ENCODE data around the gene EBLN1. TPM values are rescaled to one million over a fixed set of nuclear protein-coding genes. Genes with fewer than 3 reads are reported as not detected.

The EBLN1 gene
- polyA plus RNA-seq, 2 of the 4 experiments (the other 2 are of a cell fraction), result not detected

GRCh38 chr10:22193945-22194344, 23.9 kb downstream of the EBLN1 start:
- ChIA-PET POLR2A (no interaction called here), CTCF (interaction anchor here (0.6 to 1.0 kb wide), 2 partner anchors 22 to 228 kb away, joined by 3 to 4 read pairs; no protein-coding TSS in a partner anchor)
- FAIRE-seq (no peak), DNase-seq (ENCODE audit: low read depth in 1 of 2, low spot score in 1 of 2) (no peak), ATAC-seq (no peak)
- 16% methylated on average over 2 of the region's 2 CpGs for WGBS (ENCODE audit: missing lambda C conversion rate)
- TF ChIP-seq E2F6 (IDR thresholded peaks at IDR 0.05; ENCODE audit: borderline replicate concordance, low read depth) (no peak), CTCF (IDR thresholded peaks at IDR 0.05) (no peak), ESRRA (IDR thresholded peaks at IDR 0.05; ENCODE audit: borderline replicate concordance, low read length) (no peak), HOXA7 (CRISPR knock-in tag; IDR thresholded peaks at IDR 0.05) (no peak), HES2 (IDR thresholded peaks at IDR 0.05) (no peak), TFCP2L1 (CRISPR knock-in tag; IDR thresholded peaks at IDR 0.05) (no peak), FOSL2 (IDR thresholded peaks at IDR 0.05) (no peak), FOSL2 (CRISPR knock-in tag; IDR thresholded peaks at IDR 0.05) (no peak), MAX (IDR thresholded peaks at IDR 0.05) (no peak), ZNF302 (CRISPR knock-in tag; IDR thresholded peaks at IDR 0.05) (no peak), SREBF2 (IDR thresholded peaks at IDR 0.05) (no peak), EP300 (IDR thresholded peaks at IDR 0.05) (no peak), ZSCAN20 (CRISPR knock-in tag; IDR thresholded peaks at IDR 0.05) (no peak), EHMT2 (IDR thresholded peaks at IDR 0.05; ENCODE audit: low read depth) (no peak), KDM5A (IDR thresholded peaks at IDR 0.05) (no peak), TP53 (CRISPR knock-in tag; IDR thresholded peaks at IDR 0.05) (no peak), PBX3 (IDR thresholded peaks at IDR 0.05) (no peak)
- H3K4me3 ChIP-seq, result no peak overlapping the region
- H3K27ac ChIP-seq, result no peak overlapping the region
- H3K4me2 ChIP-seq, result no peak overlapping the region
- H3K4me1 ChIP-seq, result no peaks in the 10 kb centered on the region
- no peaks in the 10 kb centered on the region for H3K9me3 ChIP-seq

- WGBS (ENCODE audit: missing lambda C conversion rate), result 36% methylated on average over 4 of the region's 4 CpGs
- H3K4me3 ChIP-seq, result no peak overlapping the region
- no peak for DNase-seq (ENCODE audit: low read depth in 1 of 2, low spot score in 1 of 2)
- no peak overlapping the region for H3K4me2 ChIP-seq
- no peak for TF ChIP-seq CEBPB (IDR thresholded peaks at IDR 0.05)
- POLR2A ChIA-PET, result no interaction called here
- CTCF ChIA-PET, result interaction anchor here (1.5 kb wide), 1 partner anchor 49 kb away, joined by 3 read pairs; no protein-coding TSS in a partner anchor
- no peaks in the 10 kb centered on the region; the same call in 2 of the 3 replicates for H3K4me1 ChIP-seq
- H3K27ac ChIP-seq, result no peak overlapping the region
- no peak for FAIRE-seq
- H3K9me3 ChIP-seq, result peaks cover 7% of the 10 kb centered on the region
- no peak for ATAC-seq
These were observed 32.2 kb downstream of the EBLN1 start for GRCh38 chr10:22185586-22185985.

GRCh38 chr10:22183771-22184461, 33.9 kb downstream of the EBLN1 start:
- ChIA-PET POLR2A (no interaction called here), CTCF (interaction anchor here (0.6 to 1.5 kb wide), 2 partner anchors 14 to 47 kb away, joined by 3 read pairs; no protein-coding TSS in a partner anchor)
- ATAC-seq (no peak), FAIRE-seq (no peak), DNase-seq (ENCODE audit: low read depth in 1 of 2, low spot score in 1 of 2) (no peak)
- TF ChIP-seq ELK1 (IDR thresholded peaks at IDR 0.05; ENCODE audit: low read depth, low read length) (no peak), PHF8 (IDR thresholded peaks at IDR 0.05; ENCODE audit: borderline replicate concordance, low read depth) (no peak), NPAS2 (CRISPR knock-in tag; IDR thresholded peaks at IDR 0.05; ENCODE audit: borderline replicate concordance) (no peak), KDM5A (IDR thresholded peaks at IDR 0.05) (no peak)
- Histone ChIP-seq H3K27ac (no peak overlapping the region), H3K4me1 (no peaks in the 10 kb centered on the region; the same call in 2 of the 3 replicates), H3K4me3 (no peak overlapping the region), H3K4me2 (no peak overlapping the region), H3K9me3 (peaks cover 14% of the 10 kb centered on the region)
- WGBS (ENCODE audit: missing lambda C conversion rate), result 55% methylated on average over 5 of the region's 5 CpGs

Data from A549 (cell line).